GM18870 (cell line): ENCODE results near the gene DNAJB8.

ENCODE experiments used
- ATAC-seq: cut with Tn5 transposase; IDR thresholded peaks from one replicate; pipeline ENCODE4 v1.9.1; 2021; ENCODE audit warnings: moderate library complexity; ENCODE audit not compliant: unreplicated experiment

The DNAJB8 gene

GRCh38 chr3:128413413-128414205 is 53.1 kb downstream of the DNAJB8 start:
- no peak for ATAC-seq

GRCh38 chr3:128413003-128413370 is 53.7 kb downstream of the DNAJB8 start:
- no peak for ATAC-seq
